ENCODE measurements around the gene SEPSECS. TPM values are rescaled to one million over a fixed set of nuclear protein-coding genes. Genes with fewer than 3 reads are reported as not detected.

Gene SEPSECS
- total and polyA plus RNA-seq, 2 of the 8 experiments (the other 6 are each of a cell fraction or from before 2014, with no cell fraction given), result 1.9 to 4.1 TPM

GRCh38 chr4:25107827-25108516 is 52.3 kb downstream of the SEPSECS start:
- no peak overlapping the region for H4K91ac ChIP-seq (replicated peaks; ENCODE audit: insufficient read length, low read length)
- WGBS, 2 experiments (ENCODE audit: extremely low coverage in 1 of 2, insufficient coverage in 1 of 2, insufficient read length in 1 of 2, insufficient replicate concordance in 2 of 2, low coverage in 1 of 2, low lambda C conversion rate in 2 of 2, missing lambda C conversion rate in 1 of 2), result 87% methylated on average over 6 of the region's 6 CpGs; no CpG with 5 or more reads in 1 of the 2 experiments

More at GRCh38 chr4:25107827-25108516, 52.3 kb downstream of the SEPSECS start:
- Histone ChIP-seq H3K79me2 (ENCODE audit: control insufficient read depth in 1 of 2, insufficient read depth in 2 of 2, low read length in 2 of 2) (no peaks in the 10 kb centered on the region), H3K18ac (ENCODE audit: extremely low read depth, low read length) (no peak overlapping the region), H3K23me2 (ENCODE audit: low read depth, low read length) (no peaks in the 10 kb centered on the region), H3K27me3 (replicated peaks in 1 of 4; ENCODE audit: control insufficient read depth in 3 of 4, extremely low read depth in 1 of 4, insufficient read depth in 3 of 4, low read length in 3 of 4) (no peaks in the 10 kb centered on the region; a peak in 1 of 7 replicates), H2AK5ac (ENCODE audit: low read depth, low read length) (no peak overlapping the region), H2BK20ac (ENCODE audit: low read length) (no peak overlapping the region), H3K56ac (replicated peaks; ENCODE audit: insufficient read length, low read depth, low read length) (no peak overlapping the region), H2BK12ac (ENCODE audit: low read depth, low read length) (no peak overlapping the region), H2BK15ac (ENCODE audit: low read length) (no peak overlapping the region), H2BK120ac (replicated peaks; ENCODE audit: low read depth, low read length) (no peak overlapping the region), H2BK5ac (ENCODE audit: low read depth, low read length) (no peak overlapping the region), H3K79me1 (ENCODE audit: low read depth, low read length) (no peaks in the 10 kb centered on the region), H3K4me1 (replicated peaks in 1 of 4; ENCODE audit: control insufficient read depth in 3 of 4, insufficient read depth in 4 of 4, low read length in 3 of 4) (no peaks in the 10 kb centered on the region), H3K27ac (ENCODE audit: low read depth, low read length) (no peak overlapping the region), H3K36me3 (ENCODE audit: control insufficient read depth in 2 of 4, insufficient read depth in 4 of 4, low read length in 3 of 4) (no peaks in the 10 kb centered on the region), H3K4ac (replicated peaks; ENCODE audit: insufficient read length, low read depth, low read length) (no peak overlapping the region), H4K5ac (ENCODE audit: insufficient read length, low read depth, low read length) (no peak overlapping the region), H4K20me1 (replicated peaks in 1 of 2; ENCODE audit: control insufficient read depth in 1 of 2, insufficient read depth in 2 of 2, low read length in 2 of 2) (no peaks in the 10 kb centered on the region), H3K14ac (ENCODE audit: insufficient read length) (no peak overlapping the region), H3K4me2 (ENCODE audit: insufficient read depth in 1 of 2, low read depth in 2 of 2, low read length in 2 of 2) (no peak overlapping the region), H3K9me3 (ENCODE audit: insufficient read depth in 2 of 2, low read depth in 1 of 2, low read length in 1 of 2) (no peaks in the 10 kb centered on the region), H3K4me3 (ENCODE audit: extremely low read depth in 1 of 4, insufficient read depth in 2 of 4, low read depth in 3 of 4, low read length in 4 of 4) (no peak overlapping the region), H3K9ac (replicated peaks in 1 of 4; ENCODE audit: extremely low read depth in 1 of 4, low read depth in 3 of 4, low read length in 3 of 4) (no peak overlapping the region), H2AFZ (ENCODE audit: low read length) (no peak overlapping the region), H4K8ac (ENCODE audit: extremely low read depth, insufficient read depth, low read length) (no peak overlapping the region), H3K23ac (ENCODE audit: insufficient read length) (no peak overlapping the region)
- no peak for DNase-seq (ENCODE audit: low read depth in 1 of 2, low spot score in 2 of 2)
- POLR2A ChIA-PET (ENCODE audit: partially characterized antibody), result no interaction called here
- FAIRE-seq, result no peak
- CTCF ChIA-PET (ENCODE audit: partially characterized antibody), result interaction anchor here (0.8 to 1.6 kb wide), 3 partner anchors 9 to 128 kb away, joined by 3 to 5 read pairs (median 3); no protein-coding TSS in a partner anchor

Measured in H1 (cell line).